HCT116 (cell line): ENCODE data around the gene SPATA16. TPM values are rescaled to one million over a fixed set of nuclear protein-coding genes. Genes with fewer than 3 reads are reported as not detected.

Source experiments
- ATAC-seq: fragments of 200-7000 bp; cut with Tn5 transposase; 2 replicates; pipeline ENCODE4 v1.9.1; 2020; ENCODE audit warnings: mild to moderate bottlenecking, moderate library complexity
- BruUV-seq: library from RNA; stranded (reverse); fragments of 400-500 nt; replicated peaks from 2 replicates; lab custom pipeline; 2021; lab: Mats Ljungman, UMichigan
- CTCF ChIA-PET: fragments of 300-600 bp; sonication (Branson Sonifier 250); formaldehyde crosslinking; loops from one replicate; lab custom pipeline; 2021; ENCODE audit warnings: antibody characterized with exemption; lab: Charles Lee
- POLR2A ChIA-PET: fragments of 300-600, 350-600 bp; sonication (Branson Sonifier 250); formaldehyde crosslinking; loops from one replicate; lab custom pipeline; 2021; ENCODE audit warnings: antibody characterized with exemption; lab: Charles Lee
- RAD21 ChIA-PET, 2 experiments: fragments of 300-600 bp; sonication (Branson Sonifier 250); formaldehyde crosslinking; loops; one replicate each; lab custom pipeline; 2023; ENCODE audit warnings: low total read pairs in 2 of 2; ENCODE audit not compliant: uncharacterized antibody in 2 of 2, unreplicated experiment in 2 of 2, low non-redundant PET in 1 of 2; lab: Charles Lee
- DNase-seq: peaks from one replicate; pipeline ENCODE4 v3.0.0-alpha.2; 2010; ENCODE audit warnings: low read depth, low spot score
- H2AFZ ChIP-seq: fragments of 200-600 bp; shearing (Covaris generic), sonication (generic); 2 replicates; pipeline ENCODE4 v1.6.1; 2017; ENCODE audit warnings: low read depth, mixed run types, mixed read lengths, antibody characterized with exemption, low read length; ENCODE audit not compliant: poor library complexity, severe bottlenecking
- H3K27ac ChIP-seq: 2 replicates; pipeline ENCODE4 v1.5.1; 2012; ENCODE audit warnings: low read depth, low read length
- H3K27me3 ChIP-seq: fragments of 200-600 bp; sonication (generic); 2 replicates; pipeline ENCODE4 v1.6.1; 2016; ENCODE audit warnings: mixed run types, low read length, mixed read lengths; ENCODE audit not compliant: insufficient read depth
- H3K36me3 ChIP-seq, 2 experiments: fragments of 200-500 bp in 1 of 2; fragments of 200-600 bp in 1 of 2; sonication (Bioruptor generic) in 1 of 2; sonication (generic) in 1 of 2; 2 replicates each; pipeline versions ENCODE4 v1.5.1 to v1.6.1; 2014 to 2016; ENCODE audit warnings: low read length in 2 of 2, inconsistent platforms in 1 of 2, mixed read lengths in 1 of 2, mixed run types in 1 of 2; ENCODE audit not compliant: insufficient read depth in 2 of 2, control insufficient read depth in 1 of 2
- H3K4me1 ChIP-seq, 2 experiments: fragments of 200-600 bp in 1 of 2; sonication (generic) in 1 of 2; 2 replicates each; pipeline versions ENCODE4 v1.5.1 to v1.6.1; 2012 to 2017; ENCODE audit warnings: low read length in 2 of 2, inconsistent platforms in 1 of 2, mild to moderate bottlenecking in 1 of 2, mixed read lengths in 1 of 2, mixed run types in 1 of 2, moderate library complexity in 1 of 2; ENCODE audit not compliant: insufficient read depth in 2 of 2, control insufficient read depth in 1 of 2
- H3K4me2 ChIP-seq: fragments of 200-600 bp; sonication (generic); 2 replicates; pipeline ENCODE4 v1.6.1; 2017; ENCODE audit warnings: mixed run types, low read length, mixed read lengths
- H3K4me3 ChIP-seq, 2 experiments: fragments of 200-600 bp in 1 of 2; sonication (generic) in 1 of 2; replicated peaks in 1 of 2; 2 replicates each; pipeline ENCODE4 v1.5.1; 2011 to 2016; ENCODE audit warnings: low read length in 2 of 2, control low read depth in 1 of 2, low read depth in 1 of 2, mild to moderate bottlenecking in 1 of 2, mixed read lengths in 1 of 2, mixed run types in 1 of 2
- H3K79me2 ChIP-seq: fragments of 200-600 bp; sonication (generic); 2 replicates; pipeline ENCODE4 v1.6.1; 2017; ENCODE audit warnings: mild to moderate bottlenecking, mixed run types, low read length, moderate library complexity, mixed read lengths; ENCODE audit not compliant: insufficient read depth
- H3K9ac ChIP-seq: fragments of 200-600 bp; sonication (generic); 2 replicates; pipeline ENCODE4 v1.6.1; 2016; ENCODE audit warnings: low read length, mixed read lengths
- H3K9me2 ChIP-seq: fragments of 200-600 bp; sonication (generic), shearing (Covaris generic); 2 replicates; pipeline ENCODE4 v1.6.1; 2017; ENCODE audit warnings: mixed run types, mild to moderate bottlenecking, moderate library complexity; ENCODE audit not compliant: insufficient read depth
- H3K9me3 ChIP-seq, 2 experiments: fragments of 200-500 bp in 1 of 2; fragments of 200-600 bp in 1 of 2; sonication (Bioruptor generic) in 1 of 2; sonication (generic) in 1 of 2; 2 replicates each; pipeline ENCODE4 v1.6.1; 2014 to 2017; ENCODE audit warnings: low read length in 2 of 2, mixed read lengths in 2 of 2, inconsistent platforms in 1 of 2, low read depth in 1 of 2, mild to moderate bottlenecking in 1 of 2, mixed run types in 1 of 2, moderate library complexity in 1 of 2; ENCODE audit not compliant: control insufficient read depth in 1 of 2, insufficient read depth in 1 of 2
- H4K20me1 ChIP-seq: fragments of 200-600 bp; sonication (generic), shearing (Covaris generic); 2 replicates; pipeline ENCODE4 v1.6.1; 2017; ENCODE audit warnings: mixed run types, mild to moderate bottlenecking, moderate library complexity; ENCODE audit not compliant: insufficient read depth
- ATF3 ChIP-seq: IDR thresholded peaks from 2 replicates; pipeline ENCODE4 v1.6.1; 2012
- CEBPB ChIP-seq: IDR thresholded peaks from 2 replicates; pipeline ENCODE4 v1.6.1; 2012; ENCODE audit warnings: low read depth
- CTCF ChIP-seq, 3 experiments: fragments of 200-600 bp in 1 of 3; sonication (generic) in 1 of 3; IDR thresholded peaks in 2 of 3; conservative IDR thresholded peaks in 1 of 3; 2 replicates each; pipeline ENCODE4 v1.5.1; 2012 to 2017; ENCODE audit warnings: low read depth in 2 of 3, low read length in 2 of 3, antibody characterized with exemption in 1 of 3, borderline replicate concordance in 1 of 3, control low read depth in 1 of 3, mild to moderate bottlenecking in 1 of 3, mixed read lengths in 1 of 3, mixed run types in 1 of 3, moderate library complexity in 1 of 3; ENCODE audit not compliant: insufficient read depth in 1 of 3
- EGR1 ChIP-seq: IDR thresholded peaks from 2 replicates; pipeline ENCODE4 v1.6.1; 2012; ENCODE audit warnings: low read depth
- FOSL1 ChIP-seq: IDR thresholded peaks from 2 replicates; pipeline ENCODE4 v1.6.1; 2012; ENCODE audit warnings: low read depth
- JUND ChIP-seq: IDR thresholded peaks from 2 replicates; pipeline ENCODE4 v1.6.1; 2012
- SP1 ChIP-seq: IDR thresholded peaks from 2 replicates; pipeline ENCODE4 v1.6.1; 2012; ENCODE audit warnings: low read depth
- SRF ChIP-seq: IDR thresholded peaks from 2 replicates; pipeline ENCODE4 v1.6.1; 2012; ENCODE audit warnings: low read depth
- TCF7L2 ChIP-seq: IDR thresholded peaks from 2 replicates; pipeline ENCODE4 v1.7.0; 2011; ENCODE audit warnings: borderline replicate concordance, inconsistent platforms; ENCODE audit not compliant: insufficient read depth, insufficient read length; ENCODE audit errors: extremely low read depth
- YY1 ChIP-seq: IDR thresholded peaks from 2 replicates; pipeline ENCODE4 v1.6.1; 2011; ENCODE audit warnings: low read length, low read depth, moderate library complexity, mild to moderate bottlenecking; ENCODE audit not compliant: insufficient replicate concordance; ENCODE audit errors: extremely low read depth
- intact Hi-C: fragments of 100-400 bp; cut with micrococcal nuclease; formaldehyde crosslinking; loops from 2 replicates; pipeline ENCODE4 v1.10.0; 2022
- total RNA-seq: library from RNA; stranded (reverse); gene quantifications from one replicate; pipeline ENCODE4 v1.2.1, GENCODE V29; 2021; ENCODE audit not compliant: unreplicated experiment
- TF ChIP-seq, protein P1 (sequence below): IDR thresholded peaks from 2 replicates; pipeline ENCODE4 v1.6.1; 2012

Gene SPATA16
- total RNA-seq, 1 experiment from 2014 or later = not detected

- Histone ChIP-seq H3K4me3 (no peak overlapping the region), H3K27ac (no peak overlapping the region), H3K9me2 (no peaks in the 10 kb centered on the region), H2AFZ (no peak overlapping the region), H3K9ac (no peak overlapping the region), H3K27me3 (no peaks in the 10 kb centered on the region), H4K20me1 (no peaks in the 10 kb centered on the region), H3K9me3 (no peaks in the 10 kb centered on the region), H3K4me1 (no peaks in the 10 kb centered on the region), H3K4me2 (no peak overlapping the region)
- intact Hi-C loops = no loop called here
- no TSS peak for BruUV-seq
- CTCF ChIA-PET = no interaction called here
- no peak for ATAC-seq
- POLR2A ChIA-PET = no interaction called here
- RAD21 ChIA-PET = no interaction called here
- TF ChIP-seq JUND (no peak), CEBPB (no peak), EGR1 (no peak), YY1 (no peak), FOSL1 (no peak), TCF7L2 (no peak), CTCF (IDR thresholded peaks at IDR 0.05 in 2 of 3, conservative IDR thresholded peaks at IDR 0.05 in 1 of 3; ENCODE audit: borderline replicate concordance in 1 of 3, insufficient read depth in 1 of 3, low read depth in 2 of 3, low read length in 2 of 3) (no peak), ATF3 (no peak), SP1 (no peak), SRF (no peak)
- TF ChIP-seq, protein P1, sequence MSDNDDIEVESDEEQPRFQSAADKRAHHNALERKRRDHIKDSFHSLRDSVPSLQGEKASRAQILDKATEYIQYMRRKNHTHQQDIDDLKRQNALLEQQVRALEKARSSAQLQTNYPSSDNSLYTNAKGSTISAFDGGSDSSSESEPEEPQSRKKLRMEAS = no peak
- TF ChIP-seq, all 23 proteins: peak for 0
- Histone ChIP-seq H3K36me3 (no peaks in the 10 kb centered on the region), H3K79me2 (no peaks in the 10 kb centered on the region)
- DNase-seq = no peak
Measured at GRCh38 chr3:172924546-172924945, 216.5 kb downstream of the SPATA16 start.
